Glutamatergic neuron (in vitro differentiated cells): Measurements from ENCODE around the gene RPS6KB2. TPM values are rescaled to one million over a fixed set of nuclear protein-coding genes. Genes with fewer than 3 reads are reported as not detected.

ENCODE experiments used
- DNase-seq: peaks from one replicate; pipeline ENCODE4 v3.0.0; 2022
- H3K27ac Mint-ChIP-seq: one replicate; pipeline ENCODE4 v1.8.0; 2020; ENCODE audit warnings: mild to moderate bottlenecking, mixed read lengths, inconsistent platforms; ENCODE audit not compliant: unreplicated experiment
- H3K27me3 Mint-ChIP-seq: one replicate; pipeline ENCODE4 v1.8.0; 2020; ENCODE audit warnings: mild to moderate bottlenecking, moderate library complexity, mixed read lengths, inconsistent platforms; ENCODE audit not compliant: unreplicated experiment
- H3K36me3 Mint-ChIP-seq: one replicate; pipeline ENCODE4 v1.8.0; 2020; ENCODE audit warnings: mild to moderate bottlenecking, mixed read lengths, inconsistent platforms; ENCODE audit not compliant: unreplicated experiment
- H3K4me1 Mint-ChIP-seq: one replicate; pipeline ENCODE4 v1.8.0; 2020; ENCODE audit warnings: mild to moderate bottlenecking, low read depth, mixed read lengths, inconsistent platforms; ENCODE audit not compliant: unreplicated experiment
- H3K4me3 Mint-ChIP-seq: one replicate; pipeline ENCODE4 v1.8.0; 2020; ENCODE audit warnings: mild to moderate bottlenecking, mixed read lengths, inconsistent platforms; ENCODE audit not compliant: unreplicated experiment
- H3K9me3 Mint-ChIP-seq: one replicate; pipeline ENCODE4 v1.8.0; 2020; ENCODE audit warnings: mild to moderate bottlenecking, moderate library complexity, mixed read lengths, inconsistent platforms; ENCODE audit not compliant: unreplicated experiment
- CTCF ChIP-seq: fragments of 200-600 bp; sonication (generic); IDR thresholded peaks from one replicate; pipeline ENCODE4 v1.5.0; 2021; ENCODE audit not compliant: partially characterized antibody, unreplicated experiment
- total RNA-seq: library from RNA; stranded (reverse); fragmentation: NEBNext Ultra II Directional; extraction: Animal tissue kit (Norgen Biotek cat#: 25700); gene quantifications from one replicate; pipeline ENCODE4 v1.2.1, GENCODE V29; 2021; ENCODE audit not compliant: unreplicated experiment

Gene RPS6KB2
- total RNA-seq, 1 donor from 2014 or later: 69.0 TPM

GRCh38 chr11:67457453-67457852 lies 29.2 kb downstream of the RPS6KB2 start:
- Mint-ChIP-seq H3K27me3 (peaks cover 7% of the 10 kb centered on the region), H3K27ac (no peak overlapping the region), H3K4me1 (no peaks in the 10 kb centered on the region), H3K36me3 (no peaks in the 10 kb centered on the region), H3K4me3 (no peak overlapping the region), H3K9me3 (peaks cover 2% of the 10 kb centered on the region)
- no peak for TF ChIP-seq CTCF
- DNase-seq: no peak

- TF ChIP-seq CTCF: no peak
- no peaks in the 10 kb centered on the region for H3K36me3 Mint-ChIP-seq
- H3K27me3 Mint-ChIP-seq: peaks cover 7% of the 10 kb centered on the region
- no peak for DNase-seq
- H3K9me3 Mint-ChIP-seq: no peaks in the 10 kb centered on the region
- no peaks in the 10 kb centered on the region for H3K4me1 Mint-ChIP-seq
- H3K27ac Mint-ChIP-seq: no peak overlapping the region
- H3K4me3 Mint-ChIP-seq: no peak overlapping the region
Measured at GRCh38 chr11:67458266-67458665, 30.0 kb downstream of the RPS6KB2 start.

- TF ChIP-seq CTCF: no peak
- Mint-ChIP-seq H3K4me1 (peaks cover 4% of the 10 kb centered on the region), H3K27me3 (peaks cover 2% of the 10 kb centered on the region), H3K27ac (no peak overlapping the region), H3K4me3 (no peak overlapping the region), H3K9me3 (no peaks in the 10 kb centered on the region), H3K36me3 (no peaks in the 10 kb centered on the region)
- DNase-seq: no peak
Measured at GRCh38 chr11:67463186-67463585, 34.9 kb downstream of the RPS6KB2 start.

GRCh38 chr11:67463680-67464410 lies 35.6 kb downstream of the RPS6KB2 start:
- DNase-seq: no peak
- Mint-ChIP-seq H3K9me3 (peaks cover 3% of the 10 kb centered on the region), H3K4me1 (peaks cover 4% of the 10 kb centered on the region), H3K27me3 (peaks cover 2% of the 10 kb centered on the region), H3K36me3 (no peaks in the 10 kb centered on the region), H3K27ac (no peak overlapping the region), H3K4me3 (peak overlapping the region; percentile 82)
- TF ChIP-seq CTCF: no peak

GRCh38 chr11:67464411-67465188 lies 36.3 kb downstream of the RPS6KB2 start:
- H3K4me1 Mint-ChIP-seq: peaks cover 4% of the 10 kb centered on the region
- peaks cover 5% of the 10 kb centered on the region for H3K9me3 Mint-ChIP-seq
- TF ChIP-seq CTCF: no peak
- H3K27me3 Mint-ChIP-seq: peaks cover 2% of the 10 kb centered on the region
- H3K4me3 Mint-ChIP-seq: peak overlapping the region; percentile 82
- H3K36me3 Mint-ChIP-seq: no peaks in the 10 kb centered on the region
- H3K27ac Mint-ChIP-seq: peak overlapping the region; percentile 43
- DNase-seq: peak; percentile 87
